Nucleus accumbens (tissue), 56 donors: ENCODE results near the gene RNF207.
"Not testable (repeated sequence)": the region's sequence is repeated elsewhere in the genome, so short reads cannot be mapped to it uniquely, and the experiment has no call there.

Source experiments
- DNase-seq, 56 donors: peaks; one replicate each; lab custom pipeline; 2025; lab: John Stamatoyannopoulos, UW

Gene RNF207

GRCh38 chr1:6198646-6199297 is 7.1 kb upstream of the RNF207 start:
- peak in 1 of 56 donors; percentile 42 for DNase-seq

DNA sequence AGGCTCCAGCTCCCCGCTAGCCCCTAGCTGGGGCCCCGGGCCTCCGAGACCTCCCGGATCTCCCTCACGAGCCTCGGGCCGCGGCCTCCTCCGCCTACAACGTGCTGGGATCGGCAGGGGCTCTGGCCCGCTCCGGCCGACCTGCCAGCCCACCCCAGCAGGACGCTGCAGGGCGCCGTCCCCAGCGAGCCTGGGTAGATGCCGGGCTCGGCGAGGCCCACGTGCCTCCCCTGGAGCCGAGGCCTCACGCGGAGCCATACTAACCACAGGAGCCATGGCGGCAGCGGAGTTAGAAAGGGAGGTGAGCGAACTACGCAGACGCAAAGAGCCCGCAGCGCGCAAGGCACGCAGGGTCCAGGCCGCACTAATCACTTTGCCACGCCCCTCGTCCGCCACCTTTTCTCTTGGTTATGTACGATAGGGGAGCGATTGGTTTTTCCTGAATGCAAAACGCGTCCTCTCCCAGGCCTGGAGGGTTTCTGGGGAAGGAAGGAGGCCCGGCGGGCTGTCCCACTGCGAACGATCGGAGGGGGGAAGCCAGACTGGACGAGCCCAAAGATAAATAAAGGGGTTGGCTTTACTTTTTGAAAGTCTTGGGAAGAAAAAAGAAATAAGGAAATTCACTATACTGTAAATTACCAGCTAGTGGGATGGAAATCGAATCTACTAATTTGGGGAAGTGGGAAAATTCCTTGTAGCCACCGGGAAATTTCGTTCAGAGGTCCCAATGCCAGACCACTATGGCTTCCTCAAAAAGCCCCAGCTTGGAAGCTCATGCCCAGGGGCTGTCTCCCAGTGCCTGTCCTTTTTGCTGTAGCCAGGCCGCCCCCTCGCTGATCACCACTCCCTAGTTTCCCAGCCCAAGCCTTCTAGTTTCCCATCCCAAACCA is 6.4 kb upstream of the RNF207 start, which contains the start of gene RPL22:
Gene RPL22 (minus strand): TSS at position 298 of the 890 bp plus-strand sequence. CDS start 22 bp downstream, at position 276.
- peak; percentile 71 to 99 (median 96) for DNase-seq

- peak in 1 of 56 donors; percentile 28 for DNase-seq
Measured at GRCh38 chr1:6200188-6200809, 5.6 kb upstream of the RNF207 start.

GRCh38 chr1:6202256-6202655 is 3.7 kb upstream of the RNF207 start:
- no peak for DNase-seq

DNA sequence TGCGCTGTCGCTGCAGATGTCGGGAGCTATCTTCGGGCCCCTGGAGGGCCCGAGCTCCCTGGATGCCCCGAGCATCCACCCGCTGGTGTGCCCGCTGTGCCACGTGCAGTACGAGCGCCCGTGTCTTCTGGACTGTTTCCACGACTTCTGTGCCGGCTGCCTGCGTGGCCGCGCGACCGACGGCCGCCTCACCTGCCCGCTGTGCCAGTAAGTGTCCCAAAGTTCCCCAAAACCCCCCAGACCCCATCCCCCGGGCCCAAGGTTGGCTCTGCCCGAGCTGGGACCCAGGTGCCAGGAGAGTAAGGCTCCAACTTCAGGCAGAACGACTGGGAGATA is 569 bp downstream of the RNF207 start:
- DNase-seq: no peak

DNA sequence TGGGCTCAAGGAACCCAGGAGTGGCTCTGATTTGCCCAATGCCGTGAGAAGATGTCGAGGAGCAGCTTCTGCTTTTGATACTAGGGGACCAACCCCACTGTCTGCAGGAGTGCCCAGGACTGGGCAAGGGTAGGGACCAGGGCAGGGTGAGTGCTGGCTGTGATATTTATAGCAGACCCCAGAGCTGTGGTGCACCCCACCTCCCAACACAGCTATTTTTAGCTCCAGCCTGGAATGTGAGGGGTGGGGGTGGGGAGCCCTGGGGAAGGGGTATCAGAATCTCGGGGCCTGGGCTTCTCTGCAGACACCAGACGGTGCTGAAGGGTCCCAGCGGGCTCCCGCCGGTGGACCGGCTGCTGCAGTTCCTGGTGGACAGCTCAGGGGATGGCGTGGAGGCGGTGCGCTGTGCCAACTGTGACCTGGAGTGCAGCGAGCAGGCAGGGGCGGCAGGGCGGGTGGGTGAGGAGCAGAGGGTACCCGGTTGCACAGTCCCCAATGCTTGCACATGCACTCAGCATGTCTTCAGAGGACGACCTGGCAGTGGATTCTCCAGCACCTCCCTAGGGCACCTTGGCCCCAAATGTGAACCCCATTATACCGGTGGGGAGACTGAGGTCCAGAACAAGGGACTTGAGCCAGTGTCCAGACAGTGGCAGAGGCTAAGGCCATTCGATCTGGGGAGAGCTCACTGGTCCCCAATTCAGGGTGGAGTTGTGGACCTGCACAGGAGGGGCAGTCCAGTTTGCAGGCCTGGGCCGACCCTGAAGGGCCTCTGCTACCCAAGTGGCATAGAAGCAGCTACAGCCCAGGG is 1.4 kb downstream of the RNF207 start:
- DNase-seq: no peak

- DNase-seq: no peak
Measured at GRCh38 chr1:6207921-6208320, 2.0 kb downstream of the RNF207 start.

DNA sequence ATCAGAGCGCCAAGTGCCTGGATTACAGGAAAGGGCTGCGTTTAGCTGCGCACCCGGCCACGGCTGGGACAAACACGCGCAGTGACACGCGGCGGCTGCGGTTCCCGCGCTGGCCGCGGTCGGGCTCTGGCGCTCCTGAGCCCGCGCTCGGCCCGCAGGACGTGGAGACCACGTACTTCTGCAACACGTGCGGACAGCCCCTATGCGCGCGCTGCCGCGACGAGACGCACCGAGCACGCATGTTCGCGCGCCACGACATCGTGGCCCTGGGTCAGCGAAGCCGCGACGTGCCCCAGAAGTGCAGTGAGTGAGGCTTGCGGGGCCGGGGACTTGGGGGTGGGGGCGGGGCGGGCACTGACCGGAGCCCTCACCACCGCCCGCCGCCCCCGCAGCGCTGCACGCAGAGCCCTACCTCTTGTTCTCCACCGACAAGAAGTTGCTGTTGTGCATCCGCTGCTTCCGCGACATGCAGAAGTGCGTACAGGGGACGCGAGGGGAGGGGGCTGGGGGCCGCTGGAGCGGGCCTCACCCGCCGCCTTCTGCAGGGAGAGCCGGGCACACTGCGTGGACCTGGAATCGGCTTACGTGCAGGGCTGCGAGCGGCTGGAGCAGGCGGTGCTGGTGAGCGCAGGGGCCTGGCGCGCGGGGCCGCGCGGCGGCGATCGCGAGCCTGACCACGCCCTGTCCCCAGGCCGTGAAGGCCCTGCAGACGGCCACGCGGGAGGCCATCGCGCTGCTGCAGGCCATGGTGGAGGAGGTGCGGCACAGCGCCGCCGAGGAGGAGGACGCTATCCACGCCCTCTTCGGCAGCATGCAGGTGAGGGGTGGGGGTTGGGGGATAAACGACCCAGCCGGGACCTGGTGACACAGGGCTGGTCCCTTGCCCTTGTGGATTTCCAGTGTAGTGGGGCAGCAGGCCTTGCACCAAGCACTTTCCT is 3.1 kb downstream of the RNF207 start:
- DNase-seq: peak in 6 of 56 donors; percentile 9 to 37 (median 20)

GRCh38 chr1:6209661-6210580 is 4.0 kb downstream of the RNF207 start:
- DNase-seq: no peak

GRCh38 chr1:6210591-6211355 is 4.9 kb downstream of the RNF207 start:
- DNase-seq: no peak

GRCh38 chr1:6211731-6212130 is 5.8 kb downstream of the RNF207 start:
- DNase-seq: no peak

- DNase-seq: no peak
Measured at GRCh38 chr1:6212193-6212959, 6.5 kb downstream of the RNF207 start.

GRCh38 chr1:6218375-6219164 is 12.7 kb downstream of the RNF207 start:
- no peak for DNase-seq

- not testable (repeated sequence) for DNase-seq
Measured at GRCh38 chr1:6219641-6220040, 13.7 kb downstream of the RNF207 start.

DNA sequence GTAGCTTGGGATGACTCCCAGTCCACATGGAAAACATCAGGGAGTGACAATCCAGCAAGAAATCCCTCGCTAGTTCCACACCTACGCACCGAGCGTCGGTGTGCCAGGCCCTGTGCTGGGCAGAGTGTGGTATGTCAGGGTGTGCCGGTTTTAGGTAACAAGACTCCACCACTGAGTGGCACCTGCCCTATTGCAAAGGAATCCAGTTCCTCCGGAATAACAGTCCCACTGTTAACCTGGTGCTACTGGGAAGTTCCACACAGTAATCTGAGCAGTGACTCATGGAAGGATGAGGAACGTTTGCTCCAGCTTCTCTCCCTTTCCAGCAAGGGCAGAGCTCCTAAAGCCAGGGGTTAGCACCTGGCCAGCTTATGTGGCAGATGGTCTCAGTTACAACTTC is 14.3 kb downstream of the RNF207 start:
- no peak for DNase-seq

- DNase-seq: no peak
Measured at GRCh38 chr1:6221210-6221784, 15.4 kb downstream of the RNF207 start.
